8988T (cell line): ENCODE measurements around the gene PTPRU.
"Not testable (repeated sequence)": the region's sequence is repeated elsewhere in the genome, so short reads cannot be mapped to it uniquely, and the experiment has no call there.

Experiments used
- DNase-seq: peaks from one replicate; pipeline ENCODE4 v3.0.0; 2011

Gene PTPRU

GRCh38 chr1:29222686-29223085, 13.6 kb upstream of the PTPRU start:
- no peak for DNase-seq

DNA sequence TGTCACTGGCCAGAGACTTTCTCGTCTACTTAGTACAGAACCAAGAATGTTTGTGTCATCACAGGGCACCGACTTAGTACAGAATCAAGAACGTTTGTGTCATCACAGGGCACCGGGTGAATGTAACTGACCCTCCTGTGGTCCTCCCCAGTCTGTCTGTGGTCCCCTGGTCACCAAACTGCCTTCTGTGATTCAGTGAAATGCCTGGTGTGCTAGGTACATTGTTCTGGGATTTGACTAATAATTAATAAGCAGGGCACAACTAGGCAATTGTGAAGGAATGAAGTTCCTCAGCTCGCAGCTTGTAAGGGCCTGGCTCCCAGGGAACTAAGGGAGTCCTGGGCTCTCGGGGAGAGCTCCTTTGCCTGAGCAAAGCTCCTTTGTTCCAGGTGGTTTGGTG, 12.8 kb upstream of the PTPRU start:
- DNase-seq: no peak

GRCh38 chr1:29224356-29224837, 11.9 kb upstream of the PTPRU start:
- DNase-seq: no peak

GRCh38 chr1:29225361-29225760, 11.0 kb upstream of the PTPRU start:
- no peak for DNase-seq

DNA sequence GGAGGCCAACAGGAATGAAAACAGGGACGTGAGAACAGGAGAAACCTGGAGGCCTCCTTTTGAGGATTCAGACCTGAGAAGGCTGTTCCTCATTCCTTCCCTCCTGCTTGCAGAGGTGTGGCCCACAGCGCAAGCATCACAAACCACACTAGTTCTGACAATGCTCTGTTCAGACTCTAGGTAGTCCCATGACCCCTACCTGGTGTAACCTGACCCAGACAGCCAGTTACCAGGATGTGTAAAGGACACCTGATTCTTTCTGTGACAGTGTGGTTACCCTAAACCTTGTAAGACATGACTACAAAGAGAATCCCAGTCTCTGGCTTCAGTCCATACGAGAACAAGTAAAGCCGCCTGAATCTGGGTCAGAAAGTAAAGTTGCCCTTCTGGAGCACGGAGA, 8.8 kb upstream of the PTPRU start:
- no peak for DNase-seq

GRCh38 chr1:29230204-29230552, 6.1 kb upstream of the PTPRU start:
- DNase-seq: no peak

GRCh38 chr1:29230553-29231378, 5.6 kb upstream of the PTPRU start, which contains the start of gene MECR:
TSS of gene MECR (minus strand) at chr1:29230934. CDS start at chr1:29230906, 28 bp downstream.
- DNase-seq: peak; percentile 85

DNA sequence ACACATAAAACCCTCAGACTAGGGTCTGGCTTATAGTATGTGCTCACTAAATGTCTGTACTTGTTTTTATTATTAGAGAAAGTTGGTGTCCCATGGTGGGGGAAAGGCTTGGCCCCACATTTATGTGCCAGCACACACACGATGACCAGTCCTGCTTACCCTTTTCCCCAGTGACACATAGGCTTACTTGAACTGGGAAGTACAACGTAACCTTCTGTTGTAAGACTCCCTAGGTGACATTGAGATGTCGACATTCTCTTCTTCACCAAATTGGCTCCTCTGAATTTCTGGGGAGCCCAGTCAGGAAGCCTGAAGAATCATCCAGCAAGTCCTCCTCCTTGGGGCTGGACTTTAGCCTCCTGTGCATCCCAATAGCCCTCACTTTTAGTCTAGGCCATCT, 3.9 kb upstream of the PTPRU start:
- DNase-seq: no peak

- no peak for DNase-seq
Measured at GRCh38 chr1:29233693-29234092, 2.6 kb upstream of the PTPRU start.

GRCh38 chr1:29234471-29234870, 1.9 kb upstream of the PTPRU start:
- DNase-seq: no peak

DNA sequence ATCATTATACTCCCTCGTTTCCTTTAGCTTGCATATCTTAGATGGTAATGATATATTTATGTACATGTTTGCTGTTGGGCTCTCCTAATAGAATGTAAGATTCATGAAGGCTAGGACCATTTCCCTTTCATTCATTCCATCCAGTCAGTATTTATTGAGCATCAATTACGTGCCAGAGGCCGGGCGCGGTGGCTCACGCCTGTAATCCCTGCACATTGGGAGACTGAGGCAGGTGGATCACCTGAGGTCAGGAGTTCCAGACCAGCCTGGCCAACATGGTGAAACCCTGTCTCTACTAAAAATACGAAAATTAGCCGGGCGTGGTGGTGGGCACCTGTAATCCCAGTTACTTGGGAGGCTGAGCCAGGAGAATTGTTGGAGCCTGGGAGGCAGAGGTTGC, 1.4 kb upstream of the PTPRU start:
- not testable (repeated sequence) for DNase-seq

DNA sequence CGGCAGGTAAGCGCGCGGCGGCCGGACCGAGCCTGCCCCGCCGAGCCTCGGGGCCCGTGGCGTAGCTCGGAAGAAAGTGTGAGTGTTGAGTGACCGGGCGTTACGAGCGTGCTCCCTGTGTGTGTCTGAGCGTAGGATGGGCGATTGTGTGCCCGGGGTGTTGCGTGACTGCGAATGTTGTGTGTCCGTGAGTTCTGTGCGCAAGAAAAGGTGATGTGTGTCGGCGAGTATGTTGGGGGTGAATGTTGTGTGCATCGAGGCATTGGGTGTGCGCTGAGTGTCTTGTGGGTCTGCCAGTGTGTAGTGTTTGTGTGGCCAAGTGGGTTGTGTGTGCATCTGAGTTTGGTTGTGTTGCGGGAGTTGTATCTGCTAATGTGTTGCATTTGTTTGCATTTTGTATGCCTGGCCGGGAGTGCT, 398 bp downstream of the PTPRU start:
- DNase-seq: no peak

GRCh38 chr1:29237129-29237821, 953 bp downstream of the PTPRU start:
- DNase-seq: peak; percentile 64

DNA sequence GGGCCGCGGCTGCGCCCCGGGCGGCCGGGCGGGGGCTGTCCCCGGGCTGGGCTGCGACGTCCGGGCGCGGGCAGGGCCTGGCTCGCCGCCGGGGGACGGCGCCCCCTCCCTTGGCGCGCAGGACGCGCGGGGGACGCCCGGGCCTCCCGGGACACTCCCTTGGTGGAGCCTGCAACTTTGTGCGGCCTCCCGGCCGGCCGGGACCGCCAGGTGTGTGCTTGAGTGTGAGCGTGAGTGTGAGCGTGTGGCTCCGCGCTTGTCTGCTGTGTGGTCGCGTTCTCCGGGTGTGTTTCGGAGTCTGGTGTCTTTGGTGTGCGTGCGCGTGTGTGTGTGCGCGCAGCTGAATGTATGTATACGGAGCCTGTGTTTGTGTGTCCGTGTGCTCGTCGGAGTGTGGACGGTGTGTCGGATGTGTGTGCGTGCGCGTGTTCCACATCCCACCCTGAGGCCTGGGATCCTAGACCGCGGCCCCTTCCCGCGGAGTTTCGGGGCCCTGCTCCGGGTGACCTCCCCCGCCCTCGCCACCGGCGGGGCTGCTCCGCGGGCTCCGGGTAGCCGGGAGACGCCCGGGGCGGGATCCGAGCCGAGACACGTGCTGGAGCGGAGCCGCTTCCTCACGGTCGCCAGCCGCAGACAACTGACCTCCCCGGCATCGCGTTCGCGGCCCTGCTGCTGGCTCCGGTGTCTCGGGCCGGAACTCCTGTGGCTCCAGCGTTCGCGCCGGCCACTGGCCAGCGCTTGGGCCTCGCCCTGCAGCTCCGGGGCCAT, 1.7 kb downstream of the PTPRU start:
- no peak for DNase-seq

DNA sequence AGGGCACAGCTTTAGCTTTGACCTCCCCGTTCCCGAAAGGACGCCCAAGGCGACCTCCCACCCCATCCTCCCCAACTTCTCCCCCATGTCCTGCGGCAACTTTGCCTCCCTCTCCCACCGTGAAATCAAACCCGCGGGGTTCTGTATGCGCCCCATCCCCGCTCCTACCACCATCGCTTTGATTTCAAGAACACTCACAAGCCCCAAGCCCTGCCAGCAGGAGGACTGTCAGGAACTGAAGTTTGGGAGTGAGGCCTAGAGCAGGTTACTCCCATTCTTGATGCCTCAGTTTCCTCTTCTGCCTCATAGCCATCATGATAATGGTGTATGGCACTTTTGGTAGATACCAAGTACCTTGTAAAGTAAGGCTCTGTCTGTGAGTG, 2.3 kb downstream of the PTPRU start:
- no peak for DNase-seq

DNA sequence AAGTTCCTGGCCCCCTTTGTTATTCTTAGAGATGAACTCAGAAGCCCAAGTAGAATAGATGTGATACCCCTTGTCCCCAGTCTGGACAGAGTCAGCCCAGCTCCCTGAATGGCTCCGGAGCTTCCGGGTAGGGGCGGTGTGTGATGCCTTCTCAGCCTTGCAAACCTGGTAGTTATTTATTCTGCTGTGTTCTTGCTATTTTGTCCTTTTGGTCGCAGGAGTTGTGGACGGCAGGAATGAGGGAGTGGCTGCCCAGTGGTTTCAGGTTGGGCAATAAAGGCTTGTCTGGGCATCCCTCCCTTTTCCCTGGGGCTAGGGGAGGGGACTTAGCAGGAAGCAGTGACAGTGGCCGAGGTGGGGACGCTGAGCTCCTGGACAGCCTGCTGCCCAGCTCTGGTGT, 2.8 kb downstream of the PTPRU start:
- no peak for DNase-seq

DNA sequence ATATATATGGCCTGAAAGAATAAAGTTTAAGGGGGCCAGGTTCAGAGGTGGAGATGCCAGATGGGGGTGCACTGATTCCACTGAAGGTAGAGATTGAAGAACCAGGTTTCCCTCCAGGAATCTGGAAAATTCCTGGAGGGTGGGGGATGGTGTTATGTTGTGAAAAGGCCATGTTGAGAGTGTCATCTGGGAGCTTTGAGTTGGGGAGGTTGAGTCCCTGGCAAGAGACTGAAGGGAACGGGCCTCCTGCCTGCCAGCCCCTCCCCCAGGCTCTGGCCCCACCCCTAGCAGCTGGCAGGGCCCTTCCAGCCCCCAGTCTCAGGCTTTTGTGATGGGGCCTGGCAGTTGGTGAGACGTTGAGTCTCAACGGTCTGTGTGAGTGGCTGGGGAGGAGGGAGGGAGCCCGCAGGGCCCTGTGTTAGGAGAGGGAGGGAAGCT, 4.1 kb downstream of the PTPRU start:
- DNase-seq: no peak

DNA sequence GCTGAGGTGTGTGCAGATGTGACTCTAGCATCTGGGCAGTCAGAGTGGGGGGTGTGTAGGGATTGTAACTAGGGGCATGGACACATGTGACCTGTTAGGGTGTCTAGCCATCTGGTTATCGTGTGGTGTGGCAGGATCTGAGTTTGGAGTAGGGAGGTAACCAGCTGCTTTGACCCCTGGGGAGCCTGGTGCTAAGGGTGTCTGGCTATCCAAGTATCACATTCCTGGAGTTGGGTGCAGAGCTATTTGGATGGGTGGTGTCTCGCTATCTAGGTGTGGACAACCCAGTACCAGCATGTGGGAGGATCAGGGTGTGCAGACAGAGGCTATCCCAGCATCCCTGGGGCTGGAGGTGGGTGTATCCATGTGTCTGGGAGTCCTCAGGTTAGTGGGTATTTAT, 4.7 kb downstream of the PTPRU start:
- no peak for DNase-seq

DNA sequence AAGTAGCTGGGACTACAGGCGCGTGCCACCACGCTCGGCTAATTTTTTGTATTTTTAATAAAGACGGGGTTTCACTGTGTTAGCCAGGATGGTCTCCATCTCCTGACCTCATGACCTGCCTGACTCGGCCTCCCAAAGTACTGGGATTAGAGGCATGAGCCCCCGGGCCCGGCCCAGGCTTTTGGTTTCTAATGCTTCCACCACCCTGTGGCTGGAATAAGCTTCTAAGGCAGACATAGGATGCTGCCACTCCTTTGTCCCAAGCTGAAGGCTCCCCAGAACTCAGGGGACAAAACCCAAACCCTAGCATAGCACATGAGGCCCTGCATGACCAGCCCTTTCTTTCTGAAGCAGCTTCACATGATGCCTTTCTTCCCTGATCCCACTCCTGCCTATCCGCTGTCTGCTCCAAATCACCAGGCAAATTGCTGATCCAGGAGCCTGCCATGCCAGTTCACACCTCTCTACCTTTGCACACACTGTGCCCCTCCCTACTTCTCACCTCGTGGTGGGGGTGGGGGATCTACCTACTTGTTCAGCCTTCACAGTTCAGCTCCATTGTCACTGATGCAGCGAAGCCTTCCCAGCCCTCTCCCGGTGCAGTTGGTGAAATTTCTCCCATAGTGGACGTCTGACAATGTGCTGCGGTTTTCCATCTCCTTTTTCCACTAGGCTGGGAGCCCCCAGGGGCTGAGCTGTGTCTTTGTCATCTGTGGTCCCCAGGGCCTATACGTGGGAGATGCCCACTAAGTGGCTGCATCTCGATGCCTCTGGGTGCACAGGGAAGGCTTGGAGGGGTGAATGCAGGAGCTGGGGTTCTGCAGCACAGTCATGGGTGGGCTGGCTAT, 6.9 kb downstream of the PTPRU start:
- DNase-seq: no peak

- no peak for DNase-seq
Measured at GRCh38 chr1:29243871-29244200, 7.5 kb downstream of the PTPRU start.

DNA sequence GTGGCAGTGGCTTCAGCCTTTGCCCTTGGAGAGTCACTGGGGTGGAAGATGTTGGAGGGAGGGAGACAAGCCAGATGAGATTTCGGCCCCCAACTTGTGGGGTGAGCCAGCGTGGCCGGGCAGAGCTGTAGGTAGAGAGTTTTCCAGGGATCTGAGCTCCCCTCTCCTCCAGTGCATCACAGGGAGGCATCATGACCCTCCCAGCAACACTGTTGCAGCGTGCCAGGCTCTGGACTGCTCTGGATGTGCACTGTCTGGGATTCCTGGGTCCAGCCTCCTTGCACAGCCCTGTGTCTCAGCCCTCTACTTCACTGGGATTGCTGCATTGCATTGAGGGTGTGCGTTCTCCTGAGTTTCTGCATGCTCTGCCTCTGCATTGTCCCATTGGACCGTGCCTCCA, 8.9 kb downstream of the PTPRU start:
- DNase-seq: no peak

DNA sequence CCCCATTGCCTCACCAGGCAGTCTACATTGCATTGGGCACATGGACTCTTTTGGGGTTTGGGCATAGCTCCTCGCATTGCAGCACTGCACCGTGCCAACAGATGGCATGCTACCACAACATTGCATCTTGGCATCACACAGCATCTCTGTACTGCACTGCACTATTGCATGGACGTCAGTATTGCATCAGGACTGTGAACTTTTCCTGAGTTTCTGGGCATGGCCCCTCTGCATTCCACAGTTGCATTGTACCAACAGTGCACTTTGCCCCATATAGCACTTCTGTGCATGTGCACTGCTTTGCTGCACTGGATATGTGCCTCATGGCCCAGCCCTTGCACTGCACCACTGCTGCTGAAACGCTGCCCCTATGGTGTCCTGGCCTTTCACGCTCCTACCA, 9.6 kb downstream of the PTPRU start:
- no peak for DNase-seq

DNA sequence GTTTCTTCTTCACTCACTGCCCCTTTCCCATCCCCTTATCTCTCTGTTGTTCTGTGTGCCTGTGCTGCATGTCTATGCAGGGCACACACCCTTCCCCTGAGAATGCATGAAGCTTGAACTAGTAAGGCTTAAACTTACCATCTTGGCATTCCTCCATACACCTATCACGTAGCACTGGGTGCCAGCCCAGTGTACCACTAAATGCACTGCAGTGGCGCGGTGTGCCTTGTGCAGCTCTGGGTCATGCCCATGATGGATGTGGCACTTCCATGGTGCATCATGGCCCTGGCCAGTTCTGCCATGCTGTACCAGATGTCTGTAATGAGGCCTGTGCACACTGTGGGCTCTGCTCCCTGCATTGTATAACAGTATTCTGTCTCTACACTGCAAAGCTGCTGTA, 10.7 kb downstream of the PTPRU start:
- no peak for DNase-seq
